H1 (cell line): ENCODE measurements around the gene JTB. TPM values are rescaled to one million over a fixed set of nuclear protein-coding genes. Genes with fewer than 3 reads are reported as not detected.
A peak's percentile ranks its signal among the peaks of the same experiment; 100 is the strongest.

Experiments used
- CTCF ChIA-PET: fragments of 300-600 bp; sonication (Branson Sonifier 250); formaldehyde crosslinking; loops from one replicate; lab custom pipeline; 2021; ENCODE audit not compliant: partially characterized antibody; lab: Charles Lee
- POLR2A ChIA-PET: fragments of 300-600 bp; sonication (Branson Sonifier 250); formaldehyde crosslinking; loops from one replicate; lab custom pipeline; 2021; ENCODE audit warnings: inconsistent platforms; ENCODE audit not compliant: partially characterized antibody; lab: Charles Lee
- DNase-seq, 2 experiments: peaks; one replicate each; pipeline versions ENCODE4 v3.0.0 to v3.0.0-alpha.2; 2010 to 2022; ENCODE audit warnings: low spot score in 2 of 2, low read depth in 1 of 2, mixed read lengths in 1 of 2
- FAIRE-seq: peaks from 2 replicates; lab custom pipeline; 2011; peaks lifted over from hg19 to GRCh38; lab: Jason Lieb, UNC
- H2AFZ ChIP-seq: 2 replicates; pipeline ENCODE4 v1.8.1; 2012; ENCODE audit warnings: low read length, inconsistent platforms
- H2AK5ac ChIP-seq: 2 replicates; pipeline ENCODE4 v1.6.1; 2013; ENCODE audit warnings: low read depth, low read length
- H2BK120ac ChIP-seq: replicated peaks from 2 replicates; pipeline ENCODE3; 2013; ENCODE audit warnings: low read depth, low read length, inconsistent platforms
- H2BK12ac ChIP-seq: 2 replicates; pipeline ENCODE4 v1.6.1; 2013; ENCODE audit warnings: low read depth, low read length
- H2BK15ac ChIP-seq: 2 replicates; pipeline ENCODE4 v1.6.1; 2013; ENCODE audit warnings: low read length
- H2BK20ac ChIP-seq: 2 replicates; pipeline ENCODE4 v1.6.1; 2013; ENCODE audit warnings: low read length
- H2BK5ac ChIP-seq: 2 replicates; pipeline ENCODE4 v1.6.1; 2013; ENCODE audit warnings: low read depth, low read length
- H3K14ac ChIP-seq: 2 replicates; pipeline ENCODE4 v1.6.1; 2013; ENCODE audit warnings: inconsistent platforms; ENCODE audit not compliant: insufficient read length
- H3K18ac ChIP-seq: 2 replicates; pipeline ENCODE4 v1.6.1; 2013; ENCODE audit warnings: low read length; ENCODE audit errors: extremely low read depth
- H3K23ac ChIP-seq: 2 replicates; pipeline ENCODE4 v1.6.1; 2013; ENCODE audit warnings: inconsistent platforms; ENCODE audit not compliant: insufficient read length
- H3K23me2 ChIP-seq: 2 replicates; pipeline ENCODE4 v1.6.1; 2013; ENCODE audit warnings: low read depth, low read length
- H3K27ac ChIP-seq: 2 replicates; pipeline ENCODE4 v1.6.1; 2011; ENCODE audit warnings: low read depth, low read length, inconsistent platforms
- H3K27me3 ChIP-seq, 4 experiments: replicated peaks in 1 of 4; 1 replicate in 1 of 4; 2 replicates in 3 of 4; pipeline versions ENCODE4 v1.6.1 to v1.8.1; 2011 to 2013; ENCODE audit warnings: low read length in 3 of 4, mild to moderate bottlenecking in 3 of 4, inconsistent platforms in 2 of 4, mixed read lengths in 2 of 4, moderate library complexity in 1 of 4; ENCODE audit not compliant: control insufficient read depth in 3 of 4, insufficient read depth in 3 of 4; ENCODE audit errors: extremely low read depth in 1 of 4
- H3K36me3 ChIP-seq, 4 experiments: 2 replicates each; pipeline versions ENCODE4 v1.6.1 to v1.8.1; 2011 to 2013; ENCODE audit warnings: mild to moderate bottlenecking in 4 of 4, low read length in 3 of 4, moderate library complexity in 2 of 4, control low read depth in 1 of 4, inconsistent platforms in 1 of 4; ENCODE audit not compliant: insufficient read depth in 4 of 4, control insufficient read depth in 2 of 4
- H3K4ac ChIP-seq: replicated peaks from 2 replicates; pipeline ENCODE3; 2013; ENCODE audit warnings: low read length, low read depth, mixed read lengths, inconsistent platforms; ENCODE audit not compliant: insufficient read length
- H3K4me1 ChIP-seq, 4 experiments: replicated peaks in 1 of 4; 1 replicate in 1 of 4; 2 replicates in 3 of 4; pipeline versions ENCODE4 v1.6.1 to v1.8.1; 2011 to 2013; ENCODE audit warnings: low read length in 3 of 4, inconsistent platforms in 2 of 4, mixed read lengths in 1 of 4; ENCODE audit not compliant: insufficient read depth in 4 of 4, control insufficient read depth in 3 of 4
- H3K4me2 ChIP-seq, 2 experiments: 2 replicates each; pipeline versions ENCODE4 v1.6.1 to v1.8.1; 2011 to 2013; ENCODE audit warnings: low read depth in 2 of 2, low read length in 2 of 2, control low read depth in 1 of 2, inconsistent platforms in 1 of 2, mild to moderate bottlenecking in 1 of 2; ENCODE audit not compliant: insufficient read depth in 1 of 2
- H3K4me3 ChIP-seq, 4 experiments: fragments of 200-600, 300-600 bp in 1 of 4; sonication (generic), shearing (Covaris generic), sonication (Bioruptor Twin) in 1 of 4; 2 replicates each; pipeline versions ENCODE4 v1.5.1 to v1.8.1; 2011 to 2016; ENCODE audit warnings: low read length in 4 of 4, low read depth in 3 of 4, control low read depth in 2 of 4, inconsistent platforms in 2 of 4, mild to moderate bottlenecking in 2 of 4, mixed read lengths in 1 of 4, moderate library complexity in 1 of 4; ENCODE audit not compliant: insufficient read depth in 2 of 4; ENCODE audit errors: extremely low read depth in 1 of 4
- H3K56ac ChIP-seq: replicated peaks from 2 replicates; pipeline ENCODE3; 2013; ENCODE audit warnings: low read depth, mild to moderate bottlenecking, mixed read lengths, low read length, inconsistent platforms; ENCODE audit not compliant: insufficient read length
- H3K79me1 ChIP-seq: 2 replicates; pipeline ENCODE4 v1.6.1; 2013; ENCODE audit warnings: low read depth, low read length, control low read depth
- H3K79me2 ChIP-seq, 2 experiments: 2 replicates each; pipeline versions ENCODE4 v1.6.1 to v1.8.1; 2012 to 2013; ENCODE audit warnings: low read length in 2 of 2, mild to moderate bottlenecking in 2 of 2, inconsistent platforms in 1 of 2; ENCODE audit not compliant: insufficient read depth in 2 of 2, control insufficient read depth in 1 of 2
- H3K9ac ChIP-seq, 4 experiments: replicated peaks in 1 of 4; 1 replicate in 1 of 4; 2 replicates in 3 of 4; pipeline versions ENCODE4 v1.6.1 to v1.8.1; 2011 to 2013; ENCODE audit warnings: low read depth in 3 of 4, low read length in 3 of 4, control low read depth in 2 of 4, mild to moderate bottlenecking in 2 of 4, moderate library complexity in 2 of 4, inconsistent platforms in 1 of 4; ENCODE audit errors: extremely low read depth in 1 of 4
- H3K9me3 ChIP-seq, 2 experiments: 2 replicates each; pipeline versions ENCODE4 v1.6.1 to v1.8.1; 2012 to 2013; ENCODE audit warnings: mild to moderate bottlenecking in 2 of 2, moderate library complexity in 2 of 2, control low read depth in 1 of 2, inconsistent platforms in 1 of 2, low read depth in 1 of 2, low read length in 1 of 2, mixed read lengths in 1 of 2; ENCODE audit not compliant: insufficient read depth in 2 of 2
- H4K20me1 ChIP-seq, 2 experiments: replicated peaks in 1 of 2; 2 replicates each; pipeline versions ENCODE3 to v1.8.1; 2011 to 2013; ENCODE audit warnings: inconsistent platforms in 2 of 2, low read length in 2 of 2, mild to moderate bottlenecking in 1 of 2; ENCODE audit not compliant: insufficient read depth in 2 of 2, control insufficient read depth in 1 of 2
- H4K5ac ChIP-seq: 2 replicates; pipeline ENCODE4 v1.6.1; 2013; ENCODE audit warnings: low read length, low read depth, mixed read lengths, inconsistent platforms; ENCODE audit not compliant: insufficient read length
- H4K8ac ChIP-seq: 2 replicates; pipeline ENCODE4 v1.8.0; 2013; ENCODE audit warnings: mild to moderate bottlenecking, moderate library complexity, low read length, inconsistent platforms; ENCODE audit not compliant: insufficient read depth; ENCODE audit errors: extremely low read depth
- H4K91ac ChIP-seq: replicated peaks from 2 replicates; pipeline ENCODE3; 2013; ENCODE audit warnings: low read length, mixed read lengths, inconsistent platforms; ENCODE audit not compliant: insufficient read length
- POLR2A ChIP-seq, 2 experiments: IDR thresholded peaks; 1 replicate in 1 of 2; 2 replicates in 1 of 2; pipeline ENCODE4 v1.6.1; 2011; ENCODE audit warnings: low read depth in 2 of 2, low read length in 2 of 2, mild to moderate bottlenecking in 2 of 2; ENCODE audit errors: control extremely low read depth in 1 of 2
- WGBS, 2 experiments: shearing (Covaris generic) in 1 of 2; methylation state at CpG; one replicate each; pipeline versions ENCODE4 v1.1.6 to v1.1.7; 2013 to 2015; ENCODE audit warnings: low lambda C conversion rate in 2 of 2, mixed read lengths in 2 of 2, inconsistent platforms in 1 of 2, low coverage in 1 of 2, missing lambda C conversion rate in 1 of 2; ENCODE audit not compliant: insufficient replicate concordance in 2 of 2, insufficient coverage in 1 of 2, insufficient read length in 1 of 2; ENCODE audit errors: extremely low coverage in 1 of 2, missing lambda C conversion rate in 1 of 2; 5-methylcytosine and 5-hydroxymethylcytosine counted together
- polyA plus RNA-seq, 7 experiments: library from polyadenylated mRNA; depleted of rRNA in 3 of 7; stranded (reverse) in 5 of 7; unstranded in 2 of 7; fragments of >200 nt in 5 of 7; fragments of 200-250 nt in 2 of 7; gene quantifications; 1 replicate in 5 of 7; 2 replicates in 1 of 7; 4 replicates in 1 of 7; pipeline versions ENCODE4 v1.2.1 to v1.2.3, GENCODE V29; 2011 to 2013; ENCODE audit warnings: missing spikeins in 2 of 7, mixed read lengths in 2 of 7
- total RNA-seq: library from RNA; stranded (reverse); fragmentation: NEBNext Ultra II Directional; extraction: Animal tissue kit (Norgen Biotek cat#: 25700); gene quantifications from 2 replicates; pipeline ENCODE4 v1.2.1, GENCODE V29; 2021

Gene JTB
- total and polyA plus RNA-seq, 2 of the 8 experiments (the other 6 are each of a cell fraction or from before 2014, with no cell fraction given) = 91.1 to 122 TPM

DNA sequence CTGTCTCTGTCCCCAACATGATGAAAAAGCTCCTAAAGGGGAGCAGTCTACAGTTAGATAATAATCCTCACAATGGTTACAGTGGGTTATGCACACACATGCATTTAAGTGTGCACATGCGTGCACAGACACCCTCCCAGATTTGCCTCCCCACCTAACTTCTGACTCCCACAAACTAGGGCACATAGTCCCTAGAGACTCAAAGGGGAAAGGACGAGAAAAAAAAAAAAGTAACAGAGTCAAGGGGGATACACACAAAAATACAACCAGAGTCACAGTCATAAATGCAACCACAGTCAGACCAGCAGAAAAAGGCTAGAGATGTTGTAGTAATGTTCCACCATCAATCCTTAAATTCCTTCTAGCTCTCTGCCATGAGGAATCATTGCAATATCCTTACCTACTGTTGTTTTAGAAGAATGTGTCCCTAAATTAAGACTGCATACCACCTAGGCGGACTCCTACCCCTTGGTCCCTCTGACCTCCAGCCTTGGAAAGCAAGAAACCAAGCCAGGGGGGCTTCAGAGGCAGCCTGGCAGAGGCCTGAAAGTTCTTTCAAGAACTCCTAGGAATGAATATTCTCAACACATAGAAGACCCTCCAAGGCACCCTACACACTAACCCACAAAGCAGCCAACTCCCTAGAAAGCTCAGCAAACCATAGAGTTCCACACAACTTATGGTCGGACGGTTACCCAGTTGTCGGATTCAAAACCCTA, 20.3 kb downstream of the JTB start:
- H2BK5ac ChIP-seq = peak overlapping the region; percentile 96
- 0 out of 2 replicates have a peak overlapping the region, but pooled peaks have one; percentile 60 for H2BK12ac ChIP-seq
- no peak overlapping the region for H3K56ac ChIP-seq
- H3K4me2 ChIP-seq = peak overlapping the region; percentile 81 to 89
- no peaks in the 10 kb centered on the region for H3K27me3 ChIP-seq
- no peak overlapping the region for H4K91ac ChIP-seq
- no peak for DNase-seq
- FAIRE-seq = no peak
- WGBS, 2 experiments = 37% methylated on average over 6 of the region's 6 CpGs; no CpG with 5 or more reads in 1 of the 2 experiments
- H3K14ac ChIP-seq = no peak overlapping the region
- peak overlapping the region; percentile 77 for H3K27ac ChIP-seq
- peak overlapping the region; percentile 82 to 98 (median 88) for H3K4me3 ChIP-seq
- no peak overlapping the region for H3K4ac ChIP-seq
- peak overlapping the region; percentile 92; the same call in 1 of the 2 replicates for H3K18ac ChIP-seq
- H3K79me1 ChIP-seq = peaks cover 34% of the 10 kb centered on the region
- peak overlapping the region in 3 of 4 experiments; percentile 71 to 85 (median 83); a peak in 6 of 7 replicates for H3K9ac ChIP-seq
- peaks cover 15% of the 10 kb centered on the region for H3K23me2 ChIP-seq
- peaks cover 16 to 32% (median 25%) of the 10 kb centered on the region in 4 experiments for H3K36me3 ChIP-seq
- 0 out of 2 replicates have a peak overlapping the region, but pooled peaks have one; percentile 16 for H2BK15ac ChIP-seq
- no peak overlapping the region for H3K23ac ChIP-seq
- H3K9me3 ChIP-seq = no peaks in the 10 kb centered on the region
- no peak overlapping the region for H4K5ac ChIP-seq
- H2BK20ac ChIP-seq = no peak overlapping the region
- POLR2A ChIA-PET = interaction anchor here (0.6 to 15.7 kb wide), 11 partner anchors 10 to 181 kb away, joined by 3 to 454 read pairs (median 7); partner anchors contain the start of genes CREB3L4, DENND4B, GATAD2B and JTB
- 0 out of 2 replicates have a peak overlapping the region, but pooled peaks have one; percentile 4 for H2AFZ ChIP-seq
- peaks cover 3 to 20% (median 12%) of the 10 kb centered on the region in 4 experiments for H3K4me1 ChIP-seq
- H2AK5ac ChIP-seq = no peak overlapping the region
- H4K20me1 ChIP-seq = peaks cover 9 to 16% of the 10 kb centered on the region in 2 experiments
- H3K79me2 ChIP-seq = peaks cover 30 to 62% of the 10 kb centered on the region in 2 experiments
- H4K8ac ChIP-seq = peak overlapping the region; percentile 47
- H2BK120ac ChIP-seq = no peak overlapping the region
- CTCF ChIA-PET = interaction anchor here (0.6 to 6.4 kb wide), 7 partner anchors 9 to 316 kb away, joined by 3 to 31 read pairs (median 3); partner anchors contain the start of genes DENND4B and RAB13
- peak in 1 of 2 experiments; percentile 71; a peak in 1 of 3 replicates for TF ChIP-seq POLR2A (IDR thresholded peaks at IDR 0.05; ENCODE audit: control extremely low read depth in 1 of 2, low read depth in 2 of 2, low read length in 2 of 2)
